Spleen (tissue), 11 donors: ENCODE measurements around the gene LYRM2. TPM values are rescaled to one million over a fixed set of nuclear protein-coding genes. Genes with fewer than 3 reads are reported as not detected.
A peak's percentile ranks its signal among the peaks of the same experiment; 100 is the strongest.

ENCODE experiments used
- DNase-seq: peaks from one replicate; pipeline ENCODE4 v3.0.0-alpha.2; 2020
- H3K27ac ChIP-seq, 8 donors: fragments of 200-600 bp; sonication (generic) in 7 of 8; 1 replicate in 4 of 8; 2 replicates in 4 of 8; pipeline versions ENCODE4 v1.5.0 to v1.8.0; 2016 to 2021; ENCODE audit warnings: inconsistent platforms in 4 of 8, mild to moderate bottlenecking in 4 of 8, moderate library complexity in 1 of 8
- H3K27me3 ChIP-seq, 7 donors: fragments of 200-600 bp; sonication (generic) in 6 of 7; replicated peaks in 1 of 7; 1 replicate in 4 of 7; 2 replicates in 3 of 7; pipeline versions ENCODE4 v1.5.0 to v1.8.0; 2016 to 2021; ENCODE audit warnings: inconsistent platforms in 3 of 7, mild to moderate bottlenecking in 1 of 7
- H3K36me3 ChIP-seq, 6 donors: fragments of 200-600 bp; sonication (generic) in 5 of 6; 1 replicate in 4 of 6; 2 replicates in 2 of 6; pipeline versions ENCODE4 v1.5.0 to v1.8.0; 2016 to 2021; ENCODE audit warnings: inconsistent platforms in 2 of 6
- H3K4me1 ChIP-seq, 6 donors: fragments of 200-600 bp; sonication (generic) in 5 of 6; 1 replicate in 3 of 6; 2 replicates in 3 of 6; pipeline versions ENCODE4 v1.5.0 to v1.8.0; 2016 to 2021; ENCODE audit warnings: inconsistent platforms in 3 of 6
- H3K4me3 ChIP-seq, 8 donors: fragments of 200-600 bp; sonication (generic) in 7 of 8; 1 replicate in 4 of 8; 2 replicates in 4 of 8; pipeline versions ENCODE4 v1.5.0 to v1.8.0; 2016 to 2021; ENCODE audit warnings: inconsistent platforms in 4 of 8, mild to moderate bottlenecking in 4 of 8, moderate library complexity in 2 of 8
- H3K9me3 ChIP-seq, 8 donors: fragments of 200-600 bp; sonication (generic) in 7 of 8; 1 replicate in 4 of 8; 2 replicates in 4 of 8; pipeline versions ENCODE4 v1.5.0 to v1.8.0; 2016 to 2021; ENCODE audit warnings: inconsistent platforms in 4 of 8
- POLR2A ChIP-seq, 3 donors: fragments of 450-650 bp; IDR thresholded peaks; one replicate each; pipeline ENCODE4 v1.5.1; 2017; ENCODE audit warnings: antibody characterized with exemption in 3 of 3, mild to moderate bottlenecking in 1 of 3
- POLR2AphosphoS5 ChIP-seq, 3 donors: sonication (generic); formaldehyde crosslinking; IDR thresholded peaks; one replicate each; pipeline ENCODE4 v1.5.1; 2017; ENCODE audit warnings: antibody characterized with exemption in 3 of 3
- WGBS, 5 donors: extraction: QIAGEN DNeasy Blood & Tissue Kit in 3 of 5; methylation state at CpG; one replicate each; pipeline versions ENCODE4 v1.1.5 to v1.1.7; 2013 to 2018; 5-methylcytosine and 5-hydroxymethylcytosine counted together
- intact Hi-C: fragments of 100-400 bp; cut with DNase I; formaldehyde crosslinking; loops from one replicate; pipeline ENCODE4 v1.15.0; 2023; ENCODE audit warnings: low total_unique reads
- polyA plus RNA-seq, 3 donors: library from polyadenylated mRNA; stranded (reverse); fragments of 200-250 nt; gene quantifications; one replicate each; pipeline ENCODE4 v1.2.1, GENCODE V29; 2013
- total RNA-seq, 7 donors: library from RNA; depleted of rRNA in 3 of 7; stranded (reverse); fragments of >200 nt in 3 of 7; fragmentation: NEBNext Ultra II Directional in 4 of 7; extraction: Animal tissue kit (Norgen Biotek cat#: 25700) in 4 of 7; gene quantifications; one replicate each; pipeline versions ENCODE4 v1.1.0 to v1.2.1, GENCODE V29; 2016 to 2021
- TF ChIP-seq, protein P1 (sequence below), 11 experiments: fragments of 200-600 bp in 7 of 11; fragments of 450-650 bp in 4 of 11; sonication (generic) in 4 of 11; IDR thresholded peaks in 8 of 11; conservative IDR thresholded peaks in 3 of 11; 1 replicate in 7 of 11; 2 replicates in 4 of 11; pipeline versions ENCODE4 v1.4.0 to v1.8.0; 2016 to 2021; ENCODE audit warnings: antibody characterized with exemption in 11 of 11, inconsistent platforms in 4 of 11, mild to moderate bottlenecking in 1 of 11
- donor health status: healthy with polysubstance abuse.
- donor health status: DM: no; HTN: no; CAD: no; lungs with moderate emphysema.
- donor health status: DM: no; HTN: no; CAD: no.
- donor health status: Bipolar disorder and iron deficiency.
- donor health status: healthy.
- donor health status: DM: no; HTN: no; CAD: no.
- donor health status: DM: yes; HTN: yes; CAD: no.

Gene LYRM2
- total and polyA plus RNA-seq, 10 donors: 12.7 to 31.8 (median 24.7) TPM

DNA sequence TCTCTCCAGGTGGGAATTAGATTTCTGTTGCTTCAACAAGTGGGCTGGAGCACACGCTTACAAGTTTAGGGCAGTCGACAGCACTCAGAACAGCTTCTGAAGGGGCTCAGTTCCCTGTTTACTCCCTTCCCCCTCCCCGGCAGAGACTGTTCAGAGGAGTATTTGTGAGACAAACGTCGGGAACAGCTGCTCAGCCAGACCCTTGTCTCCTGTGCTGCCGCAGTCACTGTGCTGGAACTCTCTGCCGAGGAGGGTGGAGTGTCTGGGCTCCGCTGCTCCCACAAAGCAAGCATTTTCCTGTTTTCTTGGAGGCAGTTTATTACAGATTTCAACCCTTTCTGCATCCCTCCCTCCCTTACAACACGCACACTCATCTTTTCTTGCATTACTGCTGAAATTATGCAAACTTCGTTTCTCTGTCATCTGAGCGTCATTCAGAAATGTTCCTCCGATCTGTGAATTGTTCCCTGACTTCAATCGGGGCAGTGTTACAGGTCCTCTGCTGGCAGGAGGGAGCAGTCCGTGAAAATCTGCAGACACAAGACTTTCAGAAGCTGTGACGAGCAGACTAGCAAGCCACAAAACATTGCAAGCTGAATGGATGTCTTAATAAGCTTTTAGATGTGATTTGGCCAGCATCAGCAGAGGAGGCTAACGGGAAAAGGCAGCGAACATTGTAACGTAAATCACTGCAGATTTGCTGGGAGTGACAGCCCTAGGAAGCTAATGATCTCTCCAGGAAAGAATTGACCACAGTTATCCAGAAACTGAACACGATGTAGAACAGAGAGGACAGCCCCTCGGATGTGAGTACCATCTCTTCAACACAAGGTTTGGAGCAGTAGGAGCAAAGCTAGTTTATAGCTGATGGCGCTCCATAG, 76.2 kb downstream of the LYRM2 start:
- Histone ChIP-seq H3K27ac (no peak overlapping the region), H3K36me3 (no peaks in the 10 kb centered on the region), H3K9me3 (peaks cover 0 to 11% (median 6%) of the 10 kb centered on the region in 8 donors), H3K4me3 (peak overlapping the region in 1 of 8 donors; percentile 16), H3K27me3 (no peaks in the 10 kb centered on the region), H3K4me1 (no peaks in the 10 kb centered on the region)
- 66 to 81% (median 79%) methylated on average over 21 of the region's 21 CpGs for WGBS, 5 donors
- TF ChIP-seq, protein P1, sequence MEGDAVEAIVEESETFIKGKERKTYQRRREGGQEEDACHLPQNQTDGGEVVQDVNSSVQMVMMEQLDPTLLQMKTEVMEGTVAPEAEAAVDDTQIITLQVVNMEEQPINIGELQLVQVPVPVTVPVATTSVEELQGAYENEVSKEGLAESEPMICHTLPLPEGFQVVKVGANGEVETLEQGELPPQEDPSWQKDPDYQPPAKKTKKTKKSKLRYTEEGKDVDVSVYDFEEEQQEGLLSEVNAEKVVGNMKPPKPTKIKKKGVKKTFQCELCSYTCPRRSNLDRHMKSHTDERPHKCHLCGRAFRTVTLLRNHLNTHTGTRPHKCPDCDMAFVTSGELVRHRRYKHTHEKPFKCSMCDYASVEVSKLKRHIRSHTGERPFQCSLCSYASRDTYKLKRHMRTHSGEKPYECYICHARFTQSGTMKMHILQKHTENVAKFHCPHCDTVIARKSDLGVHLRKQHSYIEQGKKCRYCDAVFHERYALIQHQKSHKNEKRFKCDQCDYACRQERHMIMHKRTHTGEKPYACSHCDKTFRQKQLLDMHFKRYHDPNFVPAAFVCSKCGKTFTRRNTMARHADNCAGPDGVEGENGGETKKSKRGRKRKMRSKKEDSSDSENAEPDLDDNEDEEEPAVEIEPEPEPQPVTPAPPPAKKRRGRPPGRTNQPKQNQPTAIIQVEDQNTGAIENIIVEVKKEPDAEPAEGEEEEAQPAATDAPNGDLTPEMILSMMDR (IDR thresholded peaks at IDR 0.05 in 8 of 11, conservative IDR thresholded peaks at IDR 0.05 in 3 of 11): no peak
- no peak for TF ChIP-seq POLR2AphosphoS5 (IDR thresholded peaks at IDR 0.05)
- TF ChIP-seq POLR2A (IDR thresholded peaks at IDR 0.05): no peak
- intact Hi-C loops: no loop called here
- DNase-seq: no peak

DNA sequence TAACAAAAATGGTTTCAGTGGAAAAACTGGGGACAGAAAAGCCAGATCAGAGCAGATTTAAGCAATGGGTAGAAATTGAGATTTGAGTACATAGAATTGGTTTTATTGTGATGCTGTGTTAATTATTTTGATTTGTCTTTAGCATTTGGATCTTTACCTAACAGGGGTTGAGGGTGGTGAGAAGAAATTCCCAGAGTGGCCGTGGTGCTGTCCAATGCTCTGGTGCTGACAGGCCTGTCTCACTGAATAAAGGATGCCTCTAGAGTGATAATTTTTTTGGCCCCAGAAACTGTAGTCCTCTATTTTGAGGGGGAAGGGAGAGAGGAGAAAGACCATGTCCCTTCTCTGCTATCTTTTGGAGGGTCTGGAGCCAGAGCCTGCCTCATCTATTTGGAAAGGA, 79.1 kb downstream of the LYRM2 start:
- H3K9me3 ChIP-seq: peaks cover 0 to 15% (median 9%) of the 10 kb centered on the region in 8 donors
- H3K4me3 ChIP-seq: no peak overlapping the region
- no peak for TF ChIP-seq POLR2AphosphoS5 (IDR thresholded peaks at IDR 0.05)
- TF ChIP-seq, protein P1 (IDR thresholded peaks at IDR 0.05 in 8 of 11, conservative IDR thresholded peaks at IDR 0.05 in 3 of 11): no peak
- TF ChIP-seq POLR2A (IDR thresholded peaks at IDR 0.05): no peak
- DNase-seq: no peak
- H3K27me3 ChIP-seq: no peaks in the 10 kb centered on the region
- no peaks in the 10 kb centered on the region for H3K4me1 ChIP-seq
- intact Hi-C loops: no loop called here
- no peaks in the 10 kb centered on the region for H3K36me3 ChIP-seq
- no peak overlapping the region for H3K27ac ChIP-seq
- 79 to 93% (median 85%) methylated on average over 1 of the region's 1 CpG for WGBS, 5 donors

DNA sequence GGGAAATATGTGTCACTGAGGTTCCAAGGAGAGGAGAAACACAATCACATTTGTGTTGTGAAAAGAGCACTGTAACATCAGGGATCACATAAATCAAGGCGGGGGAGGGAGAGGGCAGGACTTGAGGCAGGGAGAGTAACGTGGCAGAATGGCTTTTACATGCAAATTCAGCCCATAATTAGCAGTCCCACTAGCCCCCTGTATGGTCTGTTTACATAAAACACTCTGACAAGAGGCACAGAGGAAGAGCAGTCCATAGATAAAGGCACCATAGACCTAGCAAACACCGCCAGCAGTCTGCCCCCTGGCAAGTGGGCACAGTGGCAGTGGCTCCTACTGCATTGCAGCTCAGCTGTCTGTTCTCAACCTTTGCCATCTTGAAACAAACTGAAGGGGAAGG, 82.7 kb downstream of the LYRM2 start:
- Histone ChIP-seq H3K27me3 (no peaks in the 10 kb centered on the region), H3K9me3 (peaks cover 0 to 15% (median 9%) of the 10 kb centered on the region in 8 donors), H3K27ac (no peak overlapping the region), H3K4me3 (no peak overlapping the region), H3K4me1 (no peaks in the 10 kb centered on the region), H3K36me3 (no peaks in the 10 kb centered on the region)
- WGBS, 5 donors: 62 to 79% (median 66%) methylated on average over 3 of the region's 3 CpGs
- no peak for DNase-seq
- TF ChIP-seq POLR2AphosphoS5 (IDR thresholded peaks at IDR 0.05): no peak
- TF ChIP-seq, protein P1 (IDR thresholded peaks at IDR 0.05 in 8 of 11, conservative IDR thresholded peaks at IDR 0.05 in 3 of 11): no peak
- intact Hi-C loops: no loop called here

DNA sequence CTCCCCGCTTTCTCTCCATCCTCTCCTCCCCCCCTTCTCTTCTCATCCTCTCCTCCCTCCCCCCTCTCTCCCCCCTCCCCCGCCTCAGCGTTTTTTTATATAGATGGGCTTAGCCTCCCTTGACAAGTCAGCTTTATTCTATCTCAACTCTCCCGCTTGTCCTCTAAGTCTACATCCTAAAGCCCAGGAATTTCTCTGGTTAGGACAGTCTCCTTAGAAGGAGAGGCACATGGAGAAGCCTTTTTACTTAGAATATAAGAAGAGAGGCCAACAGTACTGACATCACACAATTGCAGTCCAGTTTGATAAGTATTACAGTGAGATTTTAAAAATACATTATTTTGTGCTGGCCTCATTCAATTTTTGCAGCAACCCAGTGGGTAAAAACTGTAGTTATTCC, 83.5 kb downstream of the LYRM2 start:
- 72 to 83% (median 74%) methylated on average over 3 to 4 of the region's 4 CpGs for WGBS, 5 donors
- no peaks in the 10 kb centered on the region for H3K36me3 ChIP-seq
- intact Hi-C loops: no loop called here

More for the DNA sequence above, 83.5 kb downstream of the LYRM2 start:
- H3K27me3 ChIP-seq: no peaks in the 10 kb centered on the region
- TF ChIP-seq POLR2AphosphoS5 (IDR thresholded peaks at IDR 0.05): no peak
- no peak for TF ChIP-seq POLR2A (IDR thresholded peaks at IDR 0.05)
- TF ChIP-seq, protein P1 (IDR thresholded peaks at IDR 0.05 in 8 of 11, conservative IDR thresholded peaks at IDR 0.05 in 3 of 11): no peak
- H3K4me3 ChIP-seq: no peak overlapping the region
- no peak for DNase-seq
- H3K27ac ChIP-seq: no peak overlapping the region
- H3K4me1 ChIP-seq: no peaks in the 10 kb centered on the region
- peaks cover 0 to 15% (median 9%) of the 10 kb centered on the region in 8 donors for H3K9me3 ChIP-seq
